Measurements from ENCODE around the gene PATZ1. TPM values are rescaled to one million over a fixed set of nuclear protein-coding genes. Genes with fewer than 3 reads are reported as not detected.

The PATZ1 gene
- total RNA-seq, 1 experiment from 2014 or later = 31.3 TPM

DNA sequence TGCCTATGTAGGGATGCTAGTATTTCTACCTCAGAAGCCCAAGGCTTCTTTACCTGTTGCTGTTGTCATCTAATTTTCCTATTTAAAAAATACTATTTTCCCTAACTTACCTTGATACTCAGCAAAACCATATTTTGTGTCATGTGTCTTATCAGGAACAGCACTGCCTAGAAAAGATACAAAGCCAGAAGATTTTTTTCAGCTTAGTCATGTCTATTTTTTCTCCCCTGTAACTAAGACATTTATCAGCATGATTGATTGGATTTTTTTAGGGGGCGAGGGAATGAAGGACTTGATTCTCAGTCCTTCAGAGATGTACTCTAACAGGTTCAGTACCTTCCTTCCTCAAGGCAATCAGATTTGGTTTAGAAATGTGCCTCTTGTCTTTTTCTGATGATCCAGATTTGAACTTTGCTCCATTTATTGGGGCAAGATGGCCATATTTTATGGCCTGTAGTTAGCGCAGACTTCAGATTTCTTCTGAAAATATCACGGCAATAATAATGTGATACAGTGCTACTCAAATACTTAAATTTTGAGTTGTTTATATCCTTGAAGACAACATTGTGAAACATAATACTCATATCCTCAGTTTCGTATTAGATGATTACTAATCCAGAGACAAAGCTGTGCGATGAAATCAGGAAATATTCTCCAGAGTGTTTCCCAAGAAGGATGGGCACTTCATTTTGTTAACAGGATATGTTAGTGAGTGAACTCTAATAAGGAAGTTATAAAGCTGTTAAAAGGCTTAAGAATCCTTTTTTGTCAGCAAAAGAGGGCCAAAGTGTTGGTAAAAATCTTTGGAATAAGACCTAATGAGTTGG lies 50.1 kb downstream of the PATZ1 start:
- CTCF ChIA-PET = no interaction called here
- no peaks in the 10 kb centered on the region for H3F3A ChIP-seq (ENCODE audit: low read length, unreplicated experiment)
- H3K79me2 ChIP-seq (ENCODE audit: low read length) = no peaks in the 10 kb centered on the region
- DNase-seq = no peak
- H3K27me3 ChIP-seq (ENCODE audit: low read length) = no peaks in the 10 kb centered on the region
- H3K9ac ChIP-seq (ENCODE audit: low read length) = no peak overlapping the region
- TF ChIP-seq EZH2 (IDR thresholded peaks at IDR 0.05; ENCODE audit: low read length, unreplicated experiment) (no peak), EZH2phosphoT487 (IDR thresholded peaks at IDR 0.05; ENCODE audit: borderline replicate concordance, low read length) (no peak)
- TF ChIP-seq, protein P1, sequence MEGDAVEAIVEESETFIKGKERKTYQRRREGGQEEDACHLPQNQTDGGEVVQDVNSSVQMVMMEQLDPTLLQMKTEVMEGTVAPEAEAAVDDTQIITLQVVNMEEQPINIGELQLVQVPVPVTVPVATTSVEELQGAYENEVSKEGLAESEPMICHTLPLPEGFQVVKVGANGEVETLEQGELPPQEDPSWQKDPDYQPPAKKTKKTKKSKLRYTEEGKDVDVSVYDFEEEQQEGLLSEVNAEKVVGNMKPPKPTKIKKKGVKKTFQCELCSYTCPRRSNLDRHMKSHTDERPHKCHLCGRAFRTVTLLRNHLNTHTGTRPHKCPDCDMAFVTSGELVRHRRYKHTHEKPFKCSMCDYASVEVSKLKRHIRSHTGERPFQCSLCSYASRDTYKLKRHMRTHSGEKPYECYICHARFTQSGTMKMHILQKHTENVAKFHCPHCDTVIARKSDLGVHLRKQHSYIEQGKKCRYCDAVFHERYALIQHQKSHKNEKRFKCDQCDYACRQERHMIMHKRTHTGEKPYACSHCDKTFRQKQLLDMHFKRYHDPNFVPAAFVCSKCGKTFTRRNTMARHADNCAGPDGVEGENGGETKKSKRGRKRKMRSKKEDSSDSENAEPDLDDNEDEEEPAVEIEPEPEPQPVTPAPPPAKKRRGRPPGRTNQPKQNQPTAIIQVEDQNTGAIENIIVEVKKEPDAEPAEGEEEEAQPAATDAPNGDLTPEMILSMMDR (conservative IDR thresholded peaks at IDR 0.05; ENCODE audit: low read depth, low read length) = no peak
- no peak for ATAC-seq
- no peak overlapping the region for H3K27ac ChIP-seq (ENCODE audit: low read length)
- no peaks in the 10 kb centered on the region for H3K36me3 ChIP-seq (ENCODE audit: low read depth, low read length)
- H3K9me3 ChIP-seq (ENCODE audit: low read length) = no peaks in the 10 kb centered on the region
- H3K9me2 ChIP-seq (replicated peaks; ENCODE audit: low read length) = no peaks in the 10 kb centered on the region
- no peak overlapping the region for H3K4me2 ChIP-seq (ENCODE audit: low read length)
- no peak overlapping the region for H3K4me3 ChIP-seq (ENCODE audit: low read length)
- POLR2A ChIA-PET (ENCODE audit: unreplicated experiment) = no interaction called here
- intact Hi-C loops (cut with micrococcal nuclease) = no loop called here
- H4K20me1 ChIP-seq (ENCODE audit: low read length) = no peaks in the 10 kb centered on the region
- BruUV-seq (replicated peaks) = no TSS peak
- peaks cover 14% of the 10 kb centered on the region; the same call in 1 of the 2 replicates for H3K4me1 ChIP-seq (ENCODE audit: insufficient read depth, low read length)
- H2AFZ ChIP-seq (ENCODE audit: low read length) = no peak overlapping the region

DNA sequence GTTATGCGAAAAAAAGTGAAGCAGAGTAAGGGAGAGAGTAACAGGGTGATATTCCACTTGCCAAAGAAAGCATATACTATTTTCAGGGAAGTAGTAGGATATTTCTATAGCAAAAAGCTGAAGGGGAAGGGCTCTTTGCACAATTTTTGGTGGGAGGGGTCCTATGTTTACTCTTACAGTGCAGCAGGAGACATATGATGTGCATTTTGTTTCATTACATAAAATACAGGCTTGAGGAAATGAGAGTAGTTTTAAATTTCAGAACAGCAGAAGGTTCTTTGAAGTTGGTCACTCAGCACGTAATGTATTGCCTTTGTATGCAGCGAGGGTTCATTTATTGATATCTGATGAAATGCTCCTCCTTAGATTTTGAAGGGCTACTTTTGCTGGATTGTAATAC lies 50.8 kb downstream of the PATZ1 start:
- TF ChIP-seq EZH2phosphoT487 (IDR thresholded peaks at IDR 0.05; ENCODE audit: borderline replicate concordance, low read length) (no peak), EZH2 (IDR thresholded peaks at IDR 0.05; ENCODE audit: low read length, unreplicated experiment) (no peak)
- TF ChIP-seq, protein P1 (conservative IDR thresholded peaks at IDR 0.05; ENCODE audit: low read depth, low read length) = no peak
- Histone ChIP-seq H3K27ac (ENCODE audit: low read length) (no peak overlapping the region), H3K4me3 (ENCODE audit: low read length) (no peak overlapping the region), H3K9ac (ENCODE audit: low read length) (no peak overlapping the region), H3K79me2 (ENCODE audit: low read length) (no peaks in the 10 kb centered on the region), H2AFZ (ENCODE audit: low read length) (no peak overlapping the region), H4K20me1 (ENCODE audit: low read length) (no peaks in the 10 kb centered on the region), H3K9me3 (ENCODE audit: low read length) (no peaks in the 10 kb centered on the region), H3K4me1 (ENCODE audit: insufficient read depth, low read length) (peaks cover 14% of the 10 kb centered on the region; the same call in 1 of the 2 replicates), H3F3A (ENCODE audit: low read length, unreplicated experiment) (no peaks in the 10 kb centered on the region), H3K27me3 (ENCODE audit: low read length) (no peaks in the 10 kb centered on the region), H3K9me2 (replicated peaks; ENCODE audit: low read length) (no peaks in the 10 kb centered on the region), H3K36me3 (ENCODE audit: low read depth, low read length) (no peaks in the 10 kb centered on the region), H3K4me2 (ENCODE audit: low read length) (no peak overlapping the region)
- POLR2A ChIA-PET (ENCODE audit: unreplicated experiment) = no interaction called here
- CTCF ChIA-PET = no interaction called here
- BruUV-seq (replicated peaks) = no TSS peak
- intact Hi-C loops (cut with micrococcal nuclease) = no loop called here
- no peak for DNase-seq
- no peak for ATAC-seq

All from PC-3 (cell line).